H7 (cell line): ENCODE results near the gene EFCAB6. TPM values are rescaled to one million over a fixed set of nuclear protein-coding genes. Genes with fewer than 3 reads are reported as not detected.
A peak's percentile ranks its signal among the peaks of the same experiment; 100 is the strongest.

Experiments used
- DNase-seq: peaks from one replicate; pipeline ENCODE4 v3.0.0; 2012
- H3K27me3 ChIP-seq: 2 replicates; pipeline ENCODE4 v1.6.0; 2011; ENCODE audit warnings: mild to moderate bottlenecking, low read length; ENCODE audit not compliant: control insufficient read depth, insufficient read depth
- H3K36me3 ChIP-seq: replicated peaks from 2 replicates; pipeline ENCODE4 v1.5.1; 2011; ENCODE audit warnings: low read length; ENCODE audit not compliant: control insufficient read depth, insufficient read depth
- H3K4me3 ChIP-seq: 2 replicates; pipeline ENCODE4 v1.5.1; 2011; ENCODE audit warnings: low read depth, mild to moderate bottlenecking, control low read depth, low read length, moderate library complexity; ENCODE audit not compliant: insufficient read depth
- total RNA-seq: library from RNA; depleted of rRNA; stranded (reverse); fragments of >200 nt; shearing (Covaris generic); gene quantifications from 2 replicates; pipeline ENCODE4 v1.2.3, GENCODE V29; 2014; rRNA removed

The EFCAB6 gene
- total RNA-seq, 1 experiment from 2014 or later: 0.31 TPM

GRCh38 chr22:43481568-43482317 is 330.4 kb downstream of the EFCAB6 start:
- peak; percentile 74 for DNase-seq
- Histone ChIP-seq H3K36me3 (no peaks in the 10 kb centered on the region), H3K27me3 (no peaks in the 10 kb centered on the region), H3K4me3 (peak overlapping the region; percentile 8)

DNA sequence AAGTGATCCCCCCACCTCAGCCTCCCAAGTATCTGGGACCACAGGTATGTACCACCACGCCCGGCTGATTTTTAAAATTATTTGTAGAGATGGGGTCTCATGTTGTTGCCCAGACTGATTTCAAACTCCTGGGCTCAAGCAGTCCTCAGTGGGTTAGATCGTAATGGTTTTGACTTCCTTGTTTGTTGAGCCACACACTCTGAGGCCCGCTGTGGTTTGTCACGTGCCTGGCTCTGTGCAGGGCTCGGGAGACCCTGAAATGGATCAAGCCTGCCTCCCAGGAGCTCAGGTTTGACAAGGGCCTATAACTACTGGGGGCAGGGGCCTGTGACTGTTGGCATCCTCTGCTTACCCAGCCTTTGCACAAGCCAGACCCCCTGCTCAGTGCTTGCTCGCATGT is 332.1 kb downstream of the EFCAB6 start:
- DNase-seq: peak; percentile 33
- H3K4me3 ChIP-seq: no peak overlapping the region
- H3K27me3 ChIP-seq: no peaks in the 10 kb centered on the region
- H3K36me3 ChIP-seq: no peaks in the 10 kb centered on the region

DNA sequence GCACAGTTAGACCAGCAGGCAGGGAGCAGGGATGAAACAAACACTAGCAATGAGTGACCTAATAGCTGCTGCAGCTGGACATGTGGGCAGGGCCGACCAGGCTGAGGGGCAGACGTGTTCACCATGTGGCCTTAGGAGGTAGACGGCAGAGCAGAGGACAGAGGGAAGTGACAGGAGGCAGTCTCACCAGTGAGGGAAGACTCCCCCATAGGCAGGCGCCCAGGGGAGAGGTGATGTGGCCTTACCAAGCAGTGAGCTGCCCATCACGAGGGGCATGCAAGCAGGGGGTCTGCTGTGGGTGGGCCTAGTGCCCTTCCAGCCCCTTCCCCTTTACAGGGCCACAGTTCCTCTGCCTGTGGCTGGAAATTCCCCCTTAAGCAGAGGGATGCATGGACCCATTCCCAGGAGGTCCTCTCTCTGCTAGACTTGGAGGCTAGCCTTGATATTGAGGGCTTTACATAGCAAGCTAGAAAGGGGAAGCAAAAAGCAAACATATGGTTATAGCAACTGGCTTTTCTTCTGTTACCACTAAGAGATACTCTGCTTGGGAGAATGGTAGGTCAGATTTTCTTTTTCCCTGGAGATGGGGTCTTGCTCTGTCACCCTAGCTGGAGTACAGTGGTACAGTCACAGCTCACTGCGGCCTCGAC is 332.7 kb downstream of the EFCAB6 start:
- Histone ChIP-seq H3K36me3 (no peaks in the 10 kb centered on the region), H3K4me3 (no peak overlapping the region), H3K27me3 (no peaks in the 10 kb centered on the region)
- DNase-seq: peak; percentile 20

Other genes starting within 250 kb of the EFCAB6 start
- gene SULT4A1, start 50.2 kb upstream of the EFCAB6 start, total RNA-seq: 6.3 and 9.8 TPM in 2 replicates
- 2.2 and 4.0 TPM in 2 replicates for gene PNPLA5, start 79.7 kb upstream of the EFCAB6 start, total RNA-seq
- 10.7 and 15.0 TPM in 2 replicates for gene PNPLA3, start 111.5 kb upstream of the EFCAB6 start, total RNA-seq
- gene SAMM50, start 143.1 kb upstream of the EFCAB6 start, total RNA-seq: 47.6 and 52.0 TPM in 2 replicates
- 19.9 and 37.9 TPM in 2 replicates for gene PARVB, start 212.0 kb upstream of the EFCAB6 start, total RNA-seq